Body of pancreas (tissue), 4 donors: ENCODE measurements around the gene LIMS4.
"Not testable (repeated sequence)": the region's sequence is repeated elsewhere in the genome, so short reads cannot be mapped to it uniquely, and the experiment has no call there.

ENCODE experiments used
- CTCF ChIP-seq, 7 experiments: fragments of 450-650 bp in 4 of 7; fragments of 200-600 bp in 3 of 7; sonication (generic) in 3 of 7; IDR thresholded peaks; one replicate each; pipeline ENCODE4 v1.5.1; 2016 to 2019; ENCODE audit warnings: antibody characterized with exemption in 7 of 7
- POLR2A ChIP-seq, 3 donors: fragments of 450-650 bp; IDR thresholded peaks; one replicate each; pipeline ENCODE4 v1.6.1; 2016; ENCODE audit warnings: antibody characterized with exemption in 3 of 3, mild to moderate bottlenecking in 2 of 3

DNA sequence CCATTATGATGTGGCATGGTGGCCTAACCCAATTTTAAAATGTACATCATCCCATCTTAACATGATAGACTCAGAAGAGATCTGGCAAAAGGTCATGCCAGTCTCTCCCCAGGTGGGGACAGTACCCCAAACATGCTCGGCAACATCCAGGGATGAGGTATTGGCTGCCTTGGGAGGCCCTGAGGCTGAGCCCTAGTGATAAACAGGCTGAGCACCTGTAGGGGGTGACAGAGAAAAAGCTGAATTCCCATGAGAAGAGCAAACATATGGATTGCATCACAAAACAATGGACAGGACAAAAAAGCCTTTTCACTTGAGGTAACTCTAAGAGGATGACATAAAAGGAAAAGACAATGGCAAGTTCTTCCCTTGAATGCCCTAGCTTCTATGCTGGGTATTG lies 65.5 kb downstream of the LIMS4 start:
- TF ChIP-seq CTCF, POLR2A (IDR thresholded peaks at IDR 0.05): not testable (repeated sequence)
